Large intestine (tissue), 3 donors: ENCODE data around the gene HSPA2. TPM values are rescaled to one million over a fixed set of nuclear protein-coding genes. Genes with fewer than 3 reads are reported as not detected.

ENCODE experiments used
- DNase-seq, 2 donors: peaks; one replicate each; pipeline versions ENCODE4 v3.0.0 to v3.0.0-alpha.2; 2013
- H3K27ac ChIP-seq: one replicate; pipeline ENCODE4 v1.5.1; 2013; ENCODE audit warnings: low read length
- H3K27me3 ChIP-seq: 2 replicates; pipeline ENCODE4 v1.6.1; 2013; ENCODE audit warnings: low read length; ENCODE audit not compliant: control insufficient read depth, insufficient read depth
- H3K36me3 ChIP-seq: 2 replicates; pipeline ENCODE4 v1.6.1; 2013; ENCODE audit warnings: low read length; ENCODE audit not compliant: control insufficient read depth, insufficient read depth
- H3K4me1 ChIP-seq: one replicate; pipeline ENCODE4 v1.6.1; 2013; ENCODE audit warnings: low read length; ENCODE audit not compliant: control insufficient read depth, insufficient read depth
- H3K4me3 ChIP-seq: one replicate; pipeline ENCODE4 v1.5.1; 2013; ENCODE audit warnings: low read length
- H3K9me3 ChIP-seq: one replicate; pipeline ENCODE4 v1.6.1; 2013; ENCODE audit warnings: mild to moderate bottlenecking, low read depth, low read length, moderate library complexity; ENCODE audit not compliant: control insufficient read depth
- WGBS: methylation state at CpG from one replicate; pipeline ENCODE4 v1.1.5; 2013; ENCODE audit warnings: low lambda C conversion rate; ENCODE audit not compliant: insufficient coverage; 5-methylcytosine and 5-hydroxymethylcytosine counted together
- polyA plus RNA-seq: library from polyadenylated mRNA; unstranded; fragments of 120-200 nt; gene quantifications from one replicate; pipeline ENCODE4 v1.2.1, GENCODE V29; 2013

HSPA2 gene
- polyA plus RNA-seq, 1 donor = 27.3 TPM

DNA sequence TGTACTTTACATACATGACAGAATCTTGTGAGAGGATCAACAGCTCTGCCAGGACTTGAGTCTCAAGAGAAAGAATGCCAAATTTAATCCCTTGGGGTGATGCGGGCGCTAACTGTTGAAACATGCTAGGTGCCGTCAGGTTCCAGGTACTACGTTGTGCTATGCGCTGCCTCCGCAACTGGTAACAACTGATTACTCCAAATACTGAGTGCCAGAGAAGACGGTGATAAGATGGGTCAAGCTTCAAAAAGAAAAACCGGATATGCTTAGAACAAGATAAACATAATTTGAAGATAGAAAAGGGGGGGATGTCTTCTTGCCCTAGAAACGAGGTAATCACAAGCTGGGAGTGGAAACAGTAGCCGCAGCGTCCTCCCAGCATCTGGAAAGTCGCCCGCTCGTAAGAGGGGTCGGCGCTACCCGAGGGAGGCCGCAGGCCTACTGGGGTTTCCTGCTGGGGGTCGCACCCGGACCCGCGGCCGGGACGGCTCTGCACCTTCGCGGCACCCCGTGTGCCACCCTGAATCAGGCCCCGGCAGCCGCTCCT lies 37.6 kb upstream of the HSPA2 start:
- H3K4me1 ChIP-seq = peaks cover 38% of the 10 kb centered on the region
- 0% methylated on average over 2 of the region's 29 CpGs for WGBS
- H3K36me3 ChIP-seq = no peaks in the 10 kb centered on the region

DNA sequence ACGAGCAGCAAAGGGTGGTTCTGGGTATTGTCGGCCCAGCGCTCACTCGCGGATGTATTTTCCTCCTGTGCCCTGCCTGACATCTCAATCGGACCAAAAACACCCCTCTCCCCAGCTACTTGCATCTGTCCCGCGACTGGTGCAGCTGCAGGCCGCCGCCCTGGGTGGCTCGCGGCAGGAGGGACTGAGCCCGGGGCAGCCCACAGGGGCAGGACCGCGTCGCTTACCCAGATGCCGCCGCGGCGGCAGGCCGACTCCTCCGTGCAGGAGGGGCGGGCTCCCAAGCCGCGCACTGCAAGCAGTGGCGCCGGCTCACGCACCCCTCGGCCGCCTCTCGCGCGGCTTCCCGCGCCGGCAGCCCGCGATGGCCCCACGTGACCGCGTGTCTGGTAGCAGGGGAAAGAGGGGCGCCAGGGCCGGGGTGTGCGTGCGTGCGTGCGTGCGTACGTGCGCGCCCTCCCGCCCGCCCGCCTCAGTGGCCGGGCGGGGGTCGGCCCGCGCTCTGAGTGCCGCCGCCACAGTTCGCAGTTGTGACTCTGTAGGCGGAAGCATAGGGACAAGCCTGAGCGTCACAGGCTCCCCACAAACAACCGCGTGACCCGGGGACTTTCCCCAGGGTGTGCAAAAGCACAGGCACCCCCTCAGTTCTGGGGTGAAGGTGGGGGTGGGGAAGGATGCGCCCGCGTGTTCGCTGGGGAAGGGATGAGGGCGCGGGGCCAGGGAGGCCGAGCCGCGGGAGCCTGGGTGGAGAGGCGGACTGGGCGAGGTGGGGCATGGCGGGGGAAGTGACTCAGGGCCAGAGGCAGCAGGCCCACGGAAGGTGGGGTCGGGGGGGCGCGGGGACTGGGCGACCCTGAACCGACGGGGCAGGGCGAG lies 36.9 kb upstream of the HSPA2 start, which contains the start of gene ZBTB25:
Gene ZBTB25 (minus strand): TSS at position 405 of the 876 bp plus-strand sequence. CDS start 13,305 bp downstream, outside the sequence.
- peak within 1 kb of the TSS; percentile 85 for H3K4me3 ChIP-seq
- WGBS = no CpG with 5 or more reads among the region's 87 CpGs
- peaks cover 3% of the 10 kb centered on the region for H3K9me3 ChIP-seq
- peak; percentile 94 for DNase-seq
- peaks cover 38% of the 10 kb centered on the region for H3K4me1 ChIP-seq
- peak within 1 kb of the TSS; percentile 99 for H3K27ac ChIP-seq
- H3K27me3 ChIP-seq = no peaks in the 10 kb centered on the region
- H3K36me3 ChIP-seq = no peaks in the 10 kb centered on the region

More for the DNA sequence above, 37.6 kb upstream of the HSPA2 start:
- Histone ChIP-seq H3K27ac (peak overlapping the region; percentile 99), H3K27me3 (no peaks in the 10 kb centered on the region), H3K4me3 (peak overlapping the region; percentile 85), H3K9me3 (peaks cover 3% of the 10 kb centered on the region)
- peak; percentile 27 to 73 for DNase-seq

DNA sequence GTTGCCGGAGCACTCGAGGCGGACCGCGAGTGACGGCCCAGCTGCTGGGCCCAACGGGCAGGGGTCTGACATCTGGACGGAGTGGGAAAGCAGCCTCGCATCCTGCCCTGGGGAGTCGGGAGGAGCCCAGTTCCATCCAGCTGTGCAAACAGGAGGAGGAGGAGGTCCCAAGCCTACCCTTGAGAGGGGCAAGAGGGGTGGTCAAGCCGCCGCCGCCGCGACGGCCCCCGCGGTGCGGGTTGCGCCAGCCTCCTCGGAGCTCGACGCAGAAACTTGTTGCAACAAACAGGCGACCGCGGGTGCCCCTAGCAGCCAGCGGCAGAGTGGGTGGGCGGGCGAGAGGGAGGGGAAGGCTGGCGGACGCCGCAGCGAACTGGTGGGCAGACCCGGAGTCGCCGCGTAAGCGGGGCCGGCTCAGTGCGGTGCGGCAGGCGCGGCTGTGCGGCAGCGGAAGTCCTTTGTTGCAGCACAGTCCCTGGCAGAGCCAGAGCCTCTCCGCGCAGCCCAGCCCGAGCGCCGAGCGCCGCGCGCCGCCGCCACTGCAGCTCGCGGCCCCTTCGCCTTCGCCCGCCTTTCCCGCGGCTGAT lies 36.1 kb upstream of the HSPA2 start, which contains the start of gene ZBTB1:
Gene ZBTB1 (plus strand): TSS at position 461 of the 587 bp plus-strand sequence. CDS start 16,735 bp downstream, outside the sequence.
- no peaks in the 10 kb centered on the region for H3K36me3 ChIP-seq
- WGBS = no CpG with 5 or more reads among the region's 63 CpGs
- peak within 1 kb of the TSS; percentile 85 for H3K4me3 ChIP-seq
- H3K27me3 ChIP-seq = no peaks in the 10 kb centered on the region
- H3K27ac ChIP-seq = peak within 1 kb of the TSS; percentile 99
- H3K4me1 ChIP-seq = peaks cover 38% of the 10 kb centered on the region
- peak; percentile 78 to 88 for DNase-seq
- H3K9me3 ChIP-seq = peaks cover 3% of the 10 kb centered on the region

DNA sequence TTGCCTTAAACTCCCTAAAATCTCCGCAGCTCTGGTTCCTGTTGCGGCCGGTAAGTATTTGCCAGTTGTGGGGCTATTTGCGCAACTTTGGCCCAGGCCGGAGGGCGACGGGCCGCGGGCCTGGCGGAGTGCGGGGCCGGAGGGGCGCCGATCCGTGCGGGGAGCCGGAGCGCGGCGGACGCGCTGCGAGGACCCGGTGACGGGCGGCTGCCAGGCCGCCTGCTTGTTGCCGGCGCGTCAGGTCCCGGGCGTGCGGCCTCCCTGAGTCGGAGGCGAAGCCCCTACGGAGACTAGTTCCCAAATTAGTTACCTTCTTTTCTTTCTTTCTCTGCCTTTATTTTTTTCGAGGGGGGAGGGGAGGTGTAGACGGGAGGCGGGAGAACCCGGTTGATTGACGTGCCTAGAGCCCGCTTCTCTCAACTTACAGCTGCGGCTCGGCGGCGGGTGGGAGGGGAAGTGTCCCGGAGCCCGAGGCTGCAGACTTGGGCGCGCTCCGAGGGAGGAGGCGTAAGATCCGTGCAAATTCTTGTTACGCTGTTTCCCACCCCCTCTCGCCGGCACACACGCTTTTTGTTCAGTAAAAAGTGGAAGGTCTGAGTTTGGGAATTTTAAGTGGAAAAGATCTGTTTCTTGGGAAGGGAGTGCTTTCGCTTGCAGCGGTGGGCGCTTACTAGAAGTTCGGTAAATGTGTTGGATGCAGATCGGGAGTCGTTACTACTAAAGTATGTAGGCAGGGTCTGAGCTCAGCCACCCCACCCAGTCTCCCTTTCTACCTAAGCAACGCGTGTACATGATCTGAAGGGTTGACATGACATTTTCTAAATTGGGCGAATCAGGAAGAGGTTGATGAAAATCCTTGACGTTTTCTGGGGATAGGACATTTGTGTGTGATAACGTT lies 35.4 kb upstream of the HSPA2 start:
- H3K27me3 ChIP-seq = no peaks in the 10 kb centered on the region
- H3K4me3 ChIP-seq = peak overlapping the region; percentile 85
- H3K4me1 ChIP-seq = peaks cover 34% of the 10 kb centered on the region
- H3K27ac ChIP-seq = peak overlapping the region; percentile 99
- WGBS = 0% methylated on average over 2 of the region's 68 CpGs
- no peaks in the 10 kb centered on the region for H3K36me3 ChIP-seq
- peaks cover 3% of the 10 kb centered on the region for H3K9me3 ChIP-seq
- peak; percentile 85 to 90 for DNase-seq

DNA sequence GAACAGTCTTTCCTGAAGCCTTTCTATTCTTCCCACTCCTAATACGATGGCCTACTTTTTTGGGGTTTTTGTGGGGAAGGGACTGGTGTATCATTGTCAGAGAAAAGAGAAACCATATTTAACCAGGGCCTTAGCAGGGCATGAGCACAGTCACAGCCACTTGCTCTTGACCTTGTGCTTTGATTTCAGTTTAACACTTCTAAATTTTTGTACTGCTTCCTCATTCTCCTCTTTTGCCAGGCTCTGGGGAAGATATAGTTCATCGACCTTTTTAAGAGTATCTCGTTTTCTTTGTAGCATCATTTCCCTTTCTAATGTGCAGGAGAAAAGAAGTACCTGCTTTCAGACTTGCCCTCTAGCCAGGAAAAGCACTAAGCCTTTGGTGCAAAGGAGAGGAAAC lies 33.8 kb upstream of the HSPA2 start:
- Histone ChIP-seq H3K36me3 (no peaks in the 10 kb centered on the region), H3K27me3 (no peaks in the 10 kb centered on the region), H3K4me1 (peaks cover 21% of the 10 kb centered on the region), H3K4me3 (peak overlapping the region; percentile 2), H3K27ac (no peak overlapping the region), H3K9me3 (peaks cover 3% of the 10 kb centered on the region)
- WGBS = 50% methylated on average over 2 of the region's 3 CpGs
- no peak for DNase-seq

DNA sequence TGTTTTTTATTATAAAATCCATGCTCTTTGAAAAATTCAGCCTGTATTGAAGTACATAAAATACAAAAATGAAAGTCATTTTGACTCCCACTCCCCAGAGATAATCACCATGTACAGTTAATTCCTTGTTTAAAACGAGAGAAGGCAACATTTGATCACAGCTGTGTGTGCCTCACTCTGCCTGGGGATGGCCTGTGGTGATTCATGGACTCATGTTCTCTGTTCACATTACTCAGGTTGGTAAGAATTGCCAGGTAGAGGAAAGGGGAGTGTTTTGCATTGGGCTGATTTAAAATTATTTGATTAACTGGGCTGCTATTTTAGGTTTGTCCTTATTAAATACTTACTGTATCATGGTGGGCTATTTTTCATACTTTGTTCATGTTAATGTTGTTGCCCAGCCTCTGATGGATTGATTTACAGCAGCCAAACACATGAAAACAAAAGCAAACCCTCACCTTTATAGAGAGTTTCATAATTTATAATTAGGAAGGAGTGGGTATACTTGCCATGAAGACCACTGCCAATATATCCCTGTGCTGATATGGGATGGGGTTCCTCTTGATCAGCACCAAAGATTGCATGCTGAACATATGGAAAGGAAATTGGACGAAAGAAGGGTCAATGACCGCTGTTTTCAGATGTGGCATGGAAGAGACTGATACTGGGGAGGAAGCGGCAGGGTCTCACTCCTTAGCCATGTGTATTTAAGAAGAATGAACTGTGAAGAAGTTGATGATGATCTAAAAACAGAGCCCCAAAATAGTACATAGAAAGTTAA lies 33.0 kb upstream of the HSPA2 start:
- H3K4me3 ChIP-seq = no peak overlapping the region
- no peaks in the 10 kb centered on the region for H3K27me3 ChIP-seq
- WGBS = no CpG with 5 or more reads among the region's 4 CpGs
- no peak overlapping the region for H3K27ac ChIP-seq
- H3K4me1 ChIP-seq = peaks cover 12% of the 10 kb centered on the region
- H3K9me3 ChIP-seq = peaks cover 3% of the 10 kb centered on the region
- DNase-seq = no peak
- no peaks in the 10 kb centered on the region for H3K36me3 ChIP-seq

DNA sequence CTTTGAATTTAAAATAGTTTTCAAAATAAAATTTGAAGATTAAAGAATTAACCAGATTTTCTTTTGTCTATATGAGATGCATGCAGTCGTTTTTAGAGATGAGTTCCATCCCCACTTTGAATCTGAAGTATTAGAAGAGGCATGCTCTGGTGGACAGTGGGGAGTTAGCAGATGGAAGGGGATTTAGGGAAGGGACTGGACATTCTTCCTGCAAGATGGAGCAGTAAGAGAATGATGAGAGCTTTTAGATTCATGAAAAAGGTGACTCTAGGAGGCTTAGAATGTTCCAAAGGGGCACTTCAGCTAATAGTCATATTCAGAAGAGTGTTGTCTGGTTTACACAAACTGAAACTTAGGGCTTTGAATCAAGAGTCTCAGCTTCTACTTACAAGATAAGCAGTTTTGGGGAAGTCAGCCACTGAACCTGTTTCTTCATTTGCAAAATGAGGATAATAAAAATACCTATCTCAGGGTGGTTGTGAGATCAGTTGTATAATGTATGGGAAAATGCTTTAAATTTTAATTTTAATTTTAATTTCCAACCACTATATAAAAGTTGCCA lies 32.2 kb upstream of the HSPA2 start:
- Histone ChIP-seq H3K27me3 (no peaks in the 10 kb centered on the region), H3K4me1 (peaks cover 10% of the 10 kb centered on the region), H3K36me3 (no peaks in the 10 kb centered on the region), H3K4me3 (no peak overlapping the region), H3K27ac (no peak overlapping the region), H3K9me3 (peaks cover under 1% of the 10 kb centered on the region)
- WGBS = no CpG with 5 or more reads among the region's 1 CpG
- no peak for DNase-seq

DNA sequence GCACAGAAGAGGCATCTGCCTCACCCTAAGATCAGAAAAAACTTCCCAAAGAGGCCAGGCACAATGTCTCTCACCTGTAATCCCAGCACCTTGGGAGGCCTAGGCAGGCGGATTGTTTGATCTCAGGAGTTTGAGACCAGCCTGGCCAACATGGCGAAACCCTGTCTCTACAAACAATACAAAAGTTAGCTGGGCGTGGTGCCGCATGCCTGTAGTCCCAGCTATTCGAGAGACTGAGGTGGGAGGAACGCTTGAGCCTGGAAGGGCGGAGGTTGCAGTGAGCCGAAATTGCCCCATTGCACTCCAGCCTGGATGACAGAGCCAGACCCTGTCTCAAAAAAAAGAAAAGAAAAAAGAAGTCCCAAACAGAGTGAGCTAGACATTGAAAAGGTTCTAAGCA lies 31.5 kb upstream of the HSPA2 start:
- no CpG with 5 or more reads among the region's 8 CpGs for WGBS
- no peak for DNase-seq

More for the DNA sequence above, 31.5 kb upstream of the HSPA2 start:
- no peaks in the 10 kb centered on the region for H3K36me3 ChIP-seq
- no peak overlapping the region for H3K27ac ChIP-seq
- no peaks in the 10 kb centered on the region for H3K27me3 ChIP-seq
- H3K4me1 ChIP-seq = peaks cover 10% of the 10 kb centered on the region
- no peaks in the 10 kb centered on the region for H3K9me3 ChIP-seq
- H3K4me3 ChIP-seq = no peak overlapping the region
